Activated T-cell treated with anti-CD3 and anti-CD28 coated beads for 4 hours (primary cell): ENCODE data around the gene ELF5.

Experiments used
- DNase-seq: peaks from one replicate; pipeline ENCODE4 v3.0.0-alpha.2; 2020

The ELF5 gene

DNA sequence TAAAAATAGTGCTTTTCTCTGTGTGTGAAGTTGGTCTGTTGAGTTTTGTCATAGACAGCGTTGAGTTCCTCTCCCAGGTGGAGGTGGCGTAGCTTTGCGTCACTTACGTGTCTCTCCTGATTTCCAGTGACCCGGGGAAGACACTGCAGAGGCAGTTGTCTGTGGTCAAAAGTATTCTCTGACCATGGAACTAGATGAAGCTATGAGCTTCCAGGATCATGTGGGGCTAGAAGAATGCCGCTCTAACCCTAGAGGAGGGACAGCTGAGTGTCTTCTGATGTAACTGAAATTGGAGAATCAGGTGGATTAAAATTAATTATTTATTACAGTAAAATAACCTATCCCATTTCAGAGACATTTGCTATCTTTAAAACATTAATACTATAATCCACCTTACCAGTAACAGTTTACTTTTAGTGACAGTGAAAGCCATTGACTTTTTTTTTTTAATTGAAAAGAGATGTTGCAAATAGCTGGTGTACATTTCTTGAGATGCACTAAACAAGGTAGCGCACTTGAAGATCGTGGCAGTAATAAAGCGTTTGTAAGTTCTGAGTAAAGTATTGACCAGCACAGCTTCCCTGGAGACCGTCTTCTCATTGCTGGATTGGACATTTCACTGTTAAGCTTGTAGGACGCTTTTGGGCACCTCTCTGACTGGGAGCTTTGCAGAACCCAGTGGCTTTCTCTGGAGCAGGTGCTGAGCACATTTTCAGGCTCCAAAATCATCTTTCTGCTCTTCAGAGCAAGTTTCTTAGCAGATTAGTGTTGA, 65.2 kb downstream of the ELF5 start:
- DNase-seq, result no peak

DNA sequence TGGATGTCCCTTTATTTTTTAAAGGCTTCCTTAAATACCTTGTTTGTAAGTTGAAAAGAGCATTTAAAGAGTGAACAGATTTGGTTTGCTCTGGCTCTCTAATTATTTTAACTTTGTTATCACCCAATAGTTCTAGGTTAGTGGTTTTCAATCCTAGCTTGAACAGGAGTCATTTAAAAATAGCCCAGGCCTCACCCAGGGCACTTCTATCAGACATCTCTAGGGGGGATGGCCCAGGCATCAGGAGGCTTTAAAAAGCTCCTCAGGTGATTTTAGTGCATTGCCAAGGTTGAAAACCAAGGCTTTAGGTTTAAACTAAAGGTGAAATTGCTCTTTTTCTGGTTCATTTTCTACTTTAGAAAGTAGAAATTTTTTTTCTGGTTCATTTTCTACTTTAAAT, 66.5 kb downstream of the ELF5 start:
- DNase-seq, result no peak

DNA sequence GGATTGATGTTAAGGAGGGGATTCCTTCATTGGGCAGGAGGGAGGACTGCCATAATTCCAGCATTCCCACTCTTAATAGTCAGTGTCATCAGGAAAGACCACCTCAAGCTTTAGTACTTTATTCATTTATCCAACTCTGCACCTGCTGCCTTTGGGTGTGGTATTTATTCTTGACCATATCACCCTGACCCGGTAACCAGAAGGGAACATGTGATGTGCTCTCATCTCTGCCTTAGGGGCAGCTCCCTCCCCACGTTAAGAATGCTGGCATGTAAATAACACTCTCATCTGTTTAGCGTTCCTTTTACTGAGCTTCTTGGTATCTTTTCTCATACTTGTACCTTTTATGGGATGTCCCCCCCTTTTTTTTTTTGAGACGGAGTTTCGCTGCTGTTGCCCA, 67.2 kb downstream of the ELF5 start:
- DNase-seq, result no peak

DNA sequence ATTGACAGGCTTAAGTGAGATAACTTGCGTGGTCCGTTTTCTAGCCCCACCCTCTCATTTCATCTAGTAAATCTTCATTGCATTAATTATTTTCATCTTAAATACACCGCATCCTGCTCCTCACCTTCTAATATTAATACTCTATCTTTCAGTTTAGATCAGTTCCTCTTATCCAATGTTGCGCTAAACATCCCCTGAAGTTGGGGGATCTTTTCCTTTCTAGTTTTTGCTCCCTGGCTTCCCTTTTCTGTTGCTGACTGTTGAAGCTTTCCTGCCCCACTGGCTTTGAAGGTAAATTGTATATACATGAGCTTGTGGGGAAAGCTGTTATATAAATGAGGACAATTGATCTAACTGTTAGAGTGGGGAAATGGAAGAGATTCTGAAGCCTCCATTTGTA, 67.6 kb downstream of the ELF5 start:
- DNase-seq, result no peak

DNA sequence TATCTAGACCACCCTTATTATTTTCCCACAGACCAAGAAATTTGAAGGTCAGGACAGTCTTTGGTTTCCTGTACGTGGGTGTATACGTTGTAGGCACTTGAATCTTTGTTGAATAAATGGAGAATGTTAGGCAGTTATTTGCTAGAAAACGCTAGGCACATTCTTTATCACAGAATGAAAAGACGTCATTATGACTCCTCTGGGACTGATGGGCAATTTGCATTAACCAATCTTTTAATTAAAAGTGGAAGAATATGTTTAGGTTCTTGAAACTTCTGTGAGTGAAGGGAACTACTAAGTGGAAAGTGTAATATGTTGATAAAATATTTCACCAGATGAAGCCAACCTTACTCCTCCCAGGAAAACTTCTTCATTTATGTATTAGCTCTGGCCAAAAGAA, 69.2 kb downstream of the ELF5 start:
- no peak for DNase-seq

DNA sequence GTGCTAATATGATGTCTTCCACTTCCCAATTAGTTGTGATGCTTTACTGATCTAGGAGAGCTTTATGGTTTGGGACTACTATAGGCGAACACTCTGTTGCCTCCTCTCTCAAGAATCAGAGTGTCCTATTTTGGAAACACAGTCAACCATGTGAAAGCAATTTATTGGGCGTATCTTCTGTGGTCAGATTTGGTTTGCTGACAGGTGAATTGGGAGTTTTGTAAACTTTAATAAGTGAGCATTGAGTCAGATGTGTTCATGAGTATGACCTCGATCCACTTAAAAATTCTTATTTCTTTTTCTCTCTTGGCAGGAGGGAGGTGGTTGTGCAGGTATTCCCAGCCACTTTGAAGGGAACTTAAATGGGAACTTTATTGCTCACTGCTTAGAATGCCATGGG, 70.5 kb downstream of the ELF5 start:
- no peak for DNase-seq

DNA sequence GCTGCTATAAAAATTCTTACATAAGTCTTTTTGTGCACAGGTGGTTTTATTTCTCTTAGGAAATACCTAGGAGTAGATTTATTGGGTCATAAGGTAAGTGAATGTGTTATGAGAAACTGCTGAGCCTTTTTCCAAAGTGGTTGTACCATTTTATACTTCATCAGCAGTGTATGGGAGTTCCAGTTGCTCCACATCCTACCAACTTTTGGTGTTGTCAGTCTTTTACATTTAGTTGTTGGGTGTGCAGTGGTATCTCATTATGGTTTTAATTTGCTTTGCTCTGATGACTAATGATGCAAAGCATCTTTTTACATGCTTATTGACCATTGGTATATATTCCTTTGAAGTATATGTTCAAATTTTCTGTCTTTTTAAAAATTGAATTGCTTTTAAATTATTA, 71.8 kb downstream of the ELF5 start:
- no peak for DNase-seq

DNA sequence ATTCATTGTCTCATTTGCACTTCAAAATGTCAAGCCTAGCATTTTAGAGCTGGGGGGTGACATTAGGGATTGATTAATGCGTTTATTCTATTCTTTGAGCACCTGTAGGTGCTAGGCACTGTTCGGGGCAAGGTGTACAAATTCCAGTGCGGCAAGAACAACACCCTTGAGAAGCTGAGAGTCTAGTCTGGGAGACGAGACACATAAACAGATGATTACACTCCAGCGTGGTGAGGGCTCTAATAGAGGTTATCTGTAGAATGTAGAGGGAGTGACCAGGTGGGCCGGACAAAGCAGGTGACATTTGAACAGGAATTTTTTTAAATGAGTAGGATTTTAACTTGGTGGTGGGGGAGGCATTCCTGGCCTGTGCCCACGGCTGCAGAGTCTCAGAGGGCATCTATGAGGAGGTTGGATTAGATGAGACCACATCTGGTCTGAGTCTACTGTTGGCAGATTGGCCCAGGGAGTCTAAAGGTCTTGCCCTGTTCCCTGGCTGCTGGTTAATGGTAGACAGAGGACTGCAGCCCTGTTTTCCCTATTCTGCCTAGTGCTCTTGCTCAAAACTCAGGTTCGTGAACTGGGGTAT, 73.9 kb downstream of the ELF5 start:
- no peak for DNase-seq

DNA sequence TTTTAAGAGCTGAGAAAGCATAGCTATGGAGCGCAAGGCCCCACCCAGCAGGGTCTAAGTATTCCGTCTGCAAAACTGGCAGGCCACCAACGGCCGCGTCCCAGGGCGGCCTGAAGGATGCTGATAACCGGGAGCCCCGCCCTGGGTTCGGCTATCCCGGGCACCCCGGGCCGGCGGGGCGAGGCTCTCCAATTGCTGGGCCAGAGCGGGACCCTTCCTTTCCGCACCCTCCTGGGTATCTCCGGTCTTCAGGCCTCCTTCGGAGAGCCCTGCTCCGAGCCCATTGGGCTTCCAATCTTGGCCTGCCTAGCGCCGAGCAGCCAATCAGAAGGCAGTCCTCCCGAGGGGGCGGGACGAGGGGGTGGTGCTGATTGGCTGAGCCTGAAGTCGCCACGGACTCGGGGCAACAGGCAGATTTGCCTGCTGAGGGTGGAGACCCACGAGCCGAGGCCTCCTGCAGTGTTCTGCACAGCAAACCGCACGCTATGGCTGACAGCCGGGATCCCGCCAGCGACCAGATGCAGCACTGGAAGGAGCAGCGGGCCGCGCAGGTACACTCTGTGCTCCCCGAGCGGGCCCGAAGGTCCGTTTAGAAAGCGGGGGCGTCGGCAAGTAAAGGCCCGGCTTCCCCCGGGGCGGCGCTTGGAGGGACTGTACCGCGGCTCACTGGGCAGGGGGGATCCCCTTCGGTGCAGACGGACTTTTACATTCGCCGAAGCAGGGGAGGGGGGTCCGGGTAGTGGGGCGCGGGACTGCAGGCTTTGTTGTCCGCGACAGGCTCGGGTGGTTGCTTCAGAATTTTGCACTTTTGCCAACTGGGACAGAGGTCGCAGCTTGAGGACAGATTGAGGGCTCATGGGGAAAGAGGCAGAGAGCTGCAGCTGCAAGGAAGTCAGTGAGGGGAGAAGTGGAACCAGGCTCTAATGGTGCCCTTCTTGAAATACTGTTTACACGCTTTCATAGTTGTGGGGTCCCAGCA, 74.8 kb downstream of the ELF5 start, which contains the start of gene CAT:
Gene CAT (plus strand): TSS at position 406 of the 979 bp plus-strand sequence. CDS start 80 bp downstream, at position 486.
- DNase-seq, result peak; percentile 97

DNA sequence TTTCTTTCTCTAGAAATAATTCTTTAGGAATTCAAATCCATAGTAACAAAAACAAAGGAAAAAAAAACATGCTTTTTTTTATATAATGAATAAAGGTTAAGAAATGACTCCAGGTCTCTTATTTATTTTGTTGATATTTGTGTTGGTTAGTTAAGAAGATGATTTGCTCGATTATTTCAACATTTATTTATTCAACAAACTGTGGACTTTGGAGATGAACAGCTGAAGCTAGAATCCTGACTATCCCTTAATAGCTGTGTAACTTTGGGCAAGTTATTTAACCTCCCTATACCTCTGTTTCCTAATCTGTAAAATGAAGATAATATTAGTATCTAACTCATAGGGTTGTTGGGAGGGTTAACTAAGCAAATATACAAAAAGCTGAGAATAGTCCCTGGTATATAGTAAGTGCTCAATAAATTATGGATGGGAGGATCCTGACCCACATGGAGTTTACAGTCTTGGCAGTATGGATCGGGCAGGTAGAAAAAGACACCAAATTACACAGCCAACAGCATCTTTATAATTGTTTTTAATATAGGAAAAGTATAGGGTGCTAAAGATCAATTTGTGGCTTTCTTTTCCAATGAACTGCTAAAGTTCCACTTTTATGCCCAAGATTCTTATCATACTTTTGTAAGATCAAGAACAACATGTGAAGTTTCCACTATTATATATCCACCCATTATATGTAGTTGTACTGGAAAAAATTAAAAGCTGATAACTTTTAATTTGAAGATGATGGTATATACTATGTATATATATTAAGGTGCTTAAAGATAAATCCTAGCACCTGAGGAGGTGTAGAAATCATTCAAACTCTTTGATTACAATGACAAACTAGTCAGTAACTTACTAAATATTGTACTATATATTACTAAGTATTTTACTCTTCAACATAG, 76.1 kb downstream of the ELF5 start:
- DNase-seq, result no peak

DNA sequence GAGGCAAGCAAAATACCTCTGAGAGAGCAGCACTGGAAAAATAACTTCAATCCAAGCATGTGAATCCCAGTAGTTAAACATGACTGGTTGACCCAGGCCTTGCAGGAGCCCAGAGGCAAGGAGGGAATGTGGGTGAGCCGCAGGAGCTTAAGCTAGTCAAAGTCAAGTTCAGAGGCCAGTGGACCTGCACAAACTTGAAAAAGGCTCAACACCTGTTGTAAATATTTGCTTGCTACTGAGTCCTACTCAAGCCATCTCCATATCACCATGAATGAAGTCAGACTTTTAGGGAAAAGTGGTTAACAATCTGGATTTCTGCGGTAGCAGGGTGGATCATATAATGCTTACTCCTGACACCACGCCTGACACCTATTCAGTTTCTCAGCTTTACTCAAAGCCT, 79.7 kb downstream of the ELF5 start:
- no peak for DNase-seq

DNA sequence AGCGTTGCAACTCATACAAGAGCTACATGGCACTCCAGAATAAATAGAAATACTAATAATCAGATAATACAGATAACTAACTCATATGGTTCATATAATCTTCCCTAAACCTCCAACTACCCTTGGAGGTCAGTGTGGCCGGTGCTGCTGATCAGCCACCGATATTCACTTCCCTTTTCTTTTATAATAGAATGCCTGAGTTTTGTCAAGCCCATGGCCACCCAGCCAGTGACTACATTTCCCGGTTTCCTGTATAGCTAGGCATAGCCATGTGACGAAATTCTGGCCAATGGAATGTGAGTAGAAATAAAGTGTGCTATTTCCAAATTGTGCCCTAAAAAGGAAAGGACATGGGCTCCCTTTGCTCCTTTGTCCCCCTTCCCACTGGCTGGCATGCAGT, 80.8 kb downstream of the ELF5 start:
- DNase-seq, result no peak

DNA sequence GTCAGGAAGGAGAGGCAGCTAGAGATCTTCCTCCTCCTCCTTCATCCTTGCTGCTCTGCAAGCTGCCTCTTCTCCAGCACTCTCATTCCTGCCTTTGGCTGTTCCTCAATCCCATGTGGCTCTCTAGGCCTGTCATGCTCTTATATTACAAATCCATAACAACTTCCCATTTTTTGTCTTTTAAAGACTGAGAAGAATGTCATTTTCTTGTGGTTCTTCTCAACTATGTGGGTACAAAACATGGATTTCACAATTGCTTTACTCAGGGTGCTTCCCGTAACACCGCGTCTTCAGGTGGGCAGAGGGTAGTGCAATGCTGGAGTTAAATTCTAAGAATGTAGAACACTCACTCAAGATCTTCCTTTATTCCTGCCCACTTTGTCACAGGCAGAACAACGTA, 81.6 kb downstream of the ELF5 start:
- DNase-seq, result no peak
